ENCODE data around the gene PARVB. TPM values are rescaled to one million over a fixed set of nuclear protein-coding genes. Genes with fewer than 3 reads are reported as not detected.

PARVB gene
- total and polyA plus RNA-seq, 9 of the 15 experiments (the other 6 are each of a cell fraction or from before 2014, with no cell fraction given): 1.1 to 59.2 (median 29.2) TPM

DNA sequence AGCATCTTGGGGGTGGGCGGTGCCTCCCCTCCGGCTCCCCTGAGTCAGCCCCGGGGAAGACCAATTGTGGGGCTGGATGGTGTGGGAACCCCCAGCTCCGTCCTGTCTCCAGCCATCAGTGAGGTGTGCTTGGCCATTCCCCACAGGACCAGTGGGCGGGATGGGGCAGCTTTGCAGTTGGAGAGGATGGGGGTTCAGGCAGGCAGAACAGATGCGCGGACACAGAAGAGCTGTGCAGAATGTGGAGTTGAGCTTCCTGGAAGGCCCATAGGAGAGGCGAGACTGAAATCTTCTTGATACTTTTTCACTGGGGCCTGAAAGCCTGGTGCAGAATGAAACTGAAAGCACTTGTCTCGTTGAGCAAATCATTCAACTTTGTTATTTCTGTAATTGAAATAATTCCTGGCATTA lies 23.8 kb downstream of the PARVB start:
- ChIA-PET CTCF (ENCODE audit: low intra/inter-chr PET ratio) (no interaction called here), POLR2A (interaction anchor here (0.7 to 1.1 kb wide), 4 partner anchors 16 to 58 kb away, joined by 3 to 5 read pairs (median 4); no protein-coding TSS in a partner anchor)
- H3K9me1 ChIP-seq (ENCODE audit: control insufficient read depth, insufficient read depth, low read length): no peaks in the 10 kb centered on the region
- H3K36me3 ChIP-seq (ENCODE audit: control insufficient read depth, insufficient read depth, low read length): peaks cover 7% of the 10 kb centered on the region; the same call in 2 of the 3 replicates
- no peak for DNase-seq (ENCODE audit: extremely low read depth in 1 of 4, low spot score in 3 of 4)
- H3K4me3 ChIP-seq: no peak overlapping the region
- in situ Hi-C loops (cut with MboI): no loop called here
- no peaks in the 10 kb centered on the region for H3K9me3 ChIP-seq (replicated peaks; ENCODE audit: control insufficient read depth, insufficient read depth, low read depth, low read length)
- WGBS (ENCODE audit: insufficient coverage, low coverage, missing lambda C conversion rate): 83% methylated on average over 7 of the region's 9 CpGs
- intact Hi-C loops (cut with micrococcal nuclease): no loop called here
- H3K27ac ChIP-seq (ENCODE audit: extremely low read depth, low read depth, low read length): no peak overlapping the region
- peaks cover 39% of the 10 kb centered on the region for H3K79me2 ChIP-seq (ENCODE audit: control insufficient read depth, insufficient read depth, low read length)
- no peak overlapping the region for H3K9ac ChIP-seq (ENCODE audit: insufficient read depth in 1 of 2, low read depth in 2 of 2, low read length in 2 of 2)
- H3K4me2 ChIP-seq (ENCODE audit: insufficient read depth, low read length): no peak overlapping the region
- ATAC-seq: no peak
- H3K4me1 ChIP-seq (replicated peaks in 1 of 2; ENCODE audit: control insufficient read depth in 2 of 2, insufficient read depth in 2 of 2, low read length in 2 of 2): peaks cover 24 to 33% of the 10 kb centered on the region in 2 experiments
- BruUV-seq (replicated peaks): no TSS peak
- peaks cover 14% of the 10 kb centered on the region; the same call in 1 of the 2 replicates for H4K20me1 ChIP-seq (replicated peaks; ENCODE audit: control insufficient read depth, insufficient read depth, low read length)
- H2AFZ ChIP-seq (ENCODE audit: low read depth, low read length): no peak overlapping the region
- FAIRE-seq: no peak
- H3K27me3 ChIP-seq (ENCODE audit: control insufficient read depth in 2 of 2, insufficient read depth in 2 of 2, low read length in 2 of 2): no peaks in the 10 kb centered on the region
- TF ChIP-seq, protein P1, sequence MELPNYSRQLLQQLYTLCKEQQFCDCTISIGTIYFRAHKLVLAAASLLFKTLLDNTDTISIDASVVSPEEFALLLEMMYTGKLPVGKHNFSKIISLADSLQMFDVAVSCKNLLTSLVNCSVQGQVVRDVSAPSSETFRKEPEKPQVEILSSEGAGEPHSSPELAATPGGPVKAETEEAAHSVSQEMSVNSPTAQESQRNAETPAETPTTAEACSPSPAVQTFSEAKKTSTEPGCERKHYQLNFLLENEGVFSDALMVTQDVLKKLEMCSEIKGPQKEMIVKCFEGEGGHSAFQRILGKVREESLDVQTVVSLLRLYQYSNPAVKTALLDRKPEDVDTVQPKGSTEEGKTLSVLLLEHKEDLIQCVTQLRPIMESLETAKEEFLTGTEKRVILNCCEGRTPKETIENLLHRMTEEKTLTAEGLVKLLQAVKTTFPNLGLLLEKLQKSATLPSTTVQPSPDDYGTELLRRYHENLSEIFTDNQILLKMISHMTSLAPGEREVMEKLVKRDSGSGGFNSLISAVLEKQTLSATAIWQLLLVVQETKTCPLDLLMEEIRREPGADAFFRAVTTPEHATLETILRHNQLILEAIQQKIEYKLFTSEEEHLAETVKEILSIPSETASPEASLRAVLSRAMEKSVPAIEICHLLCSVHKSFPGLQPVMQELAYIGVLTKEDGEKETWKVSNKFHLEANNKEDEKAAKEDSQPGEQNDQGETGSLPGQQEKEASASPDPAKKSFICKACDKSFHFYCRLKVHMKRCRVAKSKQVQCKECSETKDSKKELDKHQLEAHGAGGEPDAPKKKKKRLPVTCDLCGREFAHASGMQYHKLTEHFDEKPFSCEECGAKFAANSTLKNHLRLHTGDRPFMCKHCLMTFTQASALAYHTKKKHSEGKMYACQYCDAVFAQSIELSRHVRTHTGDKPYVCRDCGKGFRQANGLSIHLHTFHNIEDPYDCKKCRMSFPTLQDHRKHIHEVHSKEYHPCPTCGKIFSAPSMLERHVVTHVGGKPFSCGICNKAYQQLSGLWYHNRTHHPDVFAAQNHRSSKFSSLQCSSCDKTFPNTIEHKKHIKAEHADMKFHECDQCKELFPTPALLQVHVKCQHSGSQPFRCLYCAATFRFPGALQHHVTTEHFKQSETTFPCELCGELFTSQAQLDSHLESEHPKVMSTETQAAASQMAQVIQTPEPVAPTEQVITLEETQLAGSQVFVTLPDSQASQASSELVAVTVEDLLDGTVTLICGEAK (IDR thresholded peaks at IDR 0.05): no peak
- TF ChIP-seq, protein P1 (CRISPR knock-in tag; IDR thresholded peaks at IDR 0.05): no peak
- TF ChIP-seq ZNF165 (CRISPR knock-in tag; IDR thresholded peaks at IDR 0.05; ENCODE audit: borderline replicate concordance) (no peak), BMI1 (IDR thresholded peaks at IDR 0.05; ENCODE audit: low read length) (no peak), C11orf30 (IDR thresholded peaks at IDR 0.05; ENCODE audit: low read depth) (no peak), ZNF507 (tag; conservative IDR thresholded peaks at IDR 0.05) (no peak), TEAD2 (tag; IDR thresholded peaks at IDR 0.05) (no peak), ZBTB7A (IDR thresholded peaks at IDR 0.05; ENCODE audit: borderline replicate concordance, control insufficient read depth, low read depth, low read length) (no peak), CREB3L1 (IDR thresholded peaks at IDR 0.05; ENCODE audit: borderline replicate concordance, low read depth) (no peak), SLC30A9 (CRISPR knock-in tag; IDR thresholded peaks at IDR 0.05) (no peak), POLR2G (IDR thresholded peaks at IDR 0.05; ENCODE audit: low read depth, low read length) (no peak)
- TF ChIP-seq, protein P2, sequence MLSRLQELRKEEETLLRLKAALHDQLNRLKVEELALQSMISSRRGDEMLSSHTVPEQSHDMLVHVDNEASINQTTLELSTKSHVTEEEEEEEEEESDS (CRISPR knock-in tag; IDR thresholded peaks at IDR 0.05): no peak
